ENCODE results near the gene CFAP99. TPM values are rescaled to one million over a fixed set of nuclear protein-coding genes. Genes with fewer than 3 reads are reported as not detected.

Gene CFAP99
- total and polyA plus RNA-seq, 9 of the 15 experiments (the other 6 are each of a cell fraction or from before 2014, with no cell fraction given) = 0.07 to 0.18 (median 0.09) TPM; not detected in 6

- TF ChIP-seq NFATC3 (IDR thresholded peaks at IDR 0.05) (no peak), CUX1 (CRISPR knock-in tag; IDR thresholded peaks at IDR 0.05) (no peak), ZFP91 (CRISPR knock-in tag; IDR thresholded peaks at IDR 0.05) (no peak), HNRNPL (IDR thresholded peaks at IDR 0.05; ENCODE audit: low read depth, low read length) (no peak), HMG20B (CRISPR knock-in tag; IDR thresholded peaks at IDR 0.05) (no peak), E2F1 (CRISPR knock-in tag; IDR thresholded peaks at IDR 0.05) (peak; percentile 47; the same call in 1 of the 2 replicates), CXXC5 (CRISPR knock-in tag; IDR thresholded peaks at IDR 0.05) (no peak), PCBP1 (IDR thresholded peaks at IDR 0.05; ENCODE audit: low read depth, low read length, poor library complexity, severe bottlenecking) (no peak)
- TF ChIP-seq, protein P1, sequence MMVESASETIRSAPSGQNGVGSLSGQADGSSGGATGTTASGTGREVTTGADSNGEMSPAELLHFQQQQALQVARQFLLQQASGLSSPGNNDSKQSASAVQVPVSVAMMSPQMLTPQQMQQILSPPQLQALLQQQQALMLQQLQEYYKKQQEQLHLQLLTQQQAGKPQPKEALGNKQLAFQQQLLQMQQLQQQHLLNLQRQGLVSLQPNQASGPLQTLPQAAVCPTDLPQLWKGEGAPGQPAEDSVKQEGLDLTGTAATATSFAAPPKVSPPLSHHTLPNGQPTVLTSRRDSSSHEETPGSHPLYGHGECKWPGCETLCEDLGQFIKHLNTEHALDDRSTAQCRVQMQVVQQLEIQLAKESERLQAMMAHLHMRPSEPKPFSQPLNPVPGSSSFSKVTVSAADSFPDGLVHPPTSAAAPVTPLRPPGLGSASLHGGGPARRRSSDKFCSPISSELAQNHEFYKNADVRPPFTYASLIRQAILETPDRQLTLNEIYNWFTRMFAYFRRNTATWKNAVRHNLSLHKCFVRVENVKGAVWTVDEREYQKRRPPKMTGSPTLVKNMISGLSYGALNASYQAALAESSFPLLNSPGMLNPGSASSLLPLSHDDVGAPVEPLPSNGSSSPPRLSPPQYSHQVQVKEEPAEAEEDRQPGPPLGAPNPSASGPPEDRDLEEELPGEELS (CRISPR knock-in tag; IDR thresholded peaks at IDR 0.05; ENCODE audit: borderline replicate concordance) = no peak
- TF ChIP-seq, protein P2, sequence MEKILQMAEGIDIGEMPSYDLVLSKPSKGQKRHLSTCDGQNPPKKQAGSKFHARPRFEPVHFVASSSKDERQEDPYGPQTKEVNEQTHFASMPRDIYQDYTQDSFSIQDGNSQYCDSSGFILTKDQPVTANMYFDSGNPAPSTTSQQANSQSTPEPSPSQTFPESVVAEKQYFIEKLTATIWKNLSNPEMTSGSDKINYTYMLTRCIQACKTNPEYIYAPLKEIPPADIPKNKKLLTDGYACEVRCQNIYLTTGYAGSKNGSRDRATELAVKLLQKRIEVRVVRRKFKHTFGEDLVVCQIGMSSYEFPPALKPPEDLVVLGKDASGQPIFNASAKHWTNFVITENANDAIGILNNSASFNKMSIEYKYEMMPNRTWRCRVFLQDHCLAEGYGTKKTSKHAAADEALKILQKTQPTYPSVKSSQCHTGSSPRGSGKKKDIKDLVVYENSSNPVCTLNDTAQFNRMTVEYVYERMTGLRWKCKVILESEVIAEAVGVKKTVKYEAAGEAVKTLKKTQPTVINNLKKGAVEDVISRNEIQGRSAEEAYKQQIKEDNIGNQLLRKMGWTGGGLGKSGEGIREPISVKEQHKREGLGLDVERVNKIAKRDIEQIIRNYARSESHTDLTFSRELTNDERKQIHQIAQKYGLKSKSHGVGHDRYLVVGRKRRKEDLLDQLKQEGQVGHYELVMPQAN (IDR thresholded peaks at IDR 0.05; ENCODE audit: borderline replicate concordance) = no peak
Observed at GRCh38 chr4:2415881-2416563, 2.7 kb upstream of the CFAP99 start (continued).

Measured in K562 (cell line).